HG02938 (cell line): ENCODE results near the gene SPATA24.
"Not testable (repeated sequence)": the region's sequence is repeated elsewhere in the genome, so short reads cannot be mapped to it uniquely, and the experiment has no call there.

Experiments
- ATAC-seq: cut with Tn5 transposase; IDR thresholded peaks from one replicate; pipeline ENCODE4 v1.9.1; 2021; ENCODE audit warnings: mild to moderate bottlenecking, moderate library complexity; ENCODE audit not compliant: unreplicated experiment

Gene SPATA24

GRCh38 chr5:139403787-139404483, at the start of gene SPATA24:
SPATA24 (minus strand) TSS chr5:139404089; CDS start chr5:139404060, 29 bp downstream.
- ATAC-seq: peak; percentile 78

DNA sequence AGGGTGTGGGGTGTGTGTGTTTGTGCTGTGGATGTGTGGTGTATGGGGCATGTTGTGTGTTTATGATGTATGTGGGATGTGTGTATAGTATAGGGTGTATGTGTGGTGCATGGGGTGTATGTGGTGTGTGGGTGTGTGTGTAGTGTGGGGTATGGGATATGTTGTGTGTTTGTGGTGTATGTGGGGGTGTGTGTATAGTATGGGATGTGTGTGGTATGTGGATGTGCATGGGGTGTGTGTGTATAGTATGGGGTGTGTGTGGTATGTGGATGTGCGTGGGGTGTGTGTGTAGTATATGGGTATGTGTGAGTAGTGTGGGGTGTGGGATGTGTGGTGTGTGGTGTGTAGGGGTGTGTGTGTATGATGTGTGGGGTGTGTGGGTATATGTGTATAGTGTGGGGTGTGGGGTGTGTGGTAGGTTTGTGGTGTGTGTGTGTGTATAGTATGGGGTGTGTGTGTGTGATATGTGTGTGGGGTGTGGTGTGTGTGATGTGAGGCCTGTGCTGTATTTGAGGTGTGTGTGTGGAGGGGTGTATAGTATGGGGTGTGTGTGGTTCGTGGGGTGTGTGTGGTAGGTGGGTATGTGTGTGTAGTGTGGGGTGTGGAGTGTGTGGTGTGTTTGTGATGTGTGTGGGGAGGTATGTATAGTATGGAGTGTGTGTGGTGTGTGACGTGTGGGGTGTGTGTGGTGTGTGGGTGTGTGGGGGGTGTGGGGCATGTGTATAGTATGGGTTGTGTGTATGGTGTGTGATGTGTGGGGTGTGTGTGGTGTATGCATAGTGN, 48.2 kb upstream of the SPATA24 start:
- no peak for ATAC-seq

GRCh38 chr5:139451176-139451575, 47.3 kb upstream of the SPATA24 start:
- no peak for ATAC-seq

GRCh38 chr5:139446956-139447779, 43.3 kb upstream of the SPATA24 start:
- ATAC-seq: peak; percentile 49

DNA sequence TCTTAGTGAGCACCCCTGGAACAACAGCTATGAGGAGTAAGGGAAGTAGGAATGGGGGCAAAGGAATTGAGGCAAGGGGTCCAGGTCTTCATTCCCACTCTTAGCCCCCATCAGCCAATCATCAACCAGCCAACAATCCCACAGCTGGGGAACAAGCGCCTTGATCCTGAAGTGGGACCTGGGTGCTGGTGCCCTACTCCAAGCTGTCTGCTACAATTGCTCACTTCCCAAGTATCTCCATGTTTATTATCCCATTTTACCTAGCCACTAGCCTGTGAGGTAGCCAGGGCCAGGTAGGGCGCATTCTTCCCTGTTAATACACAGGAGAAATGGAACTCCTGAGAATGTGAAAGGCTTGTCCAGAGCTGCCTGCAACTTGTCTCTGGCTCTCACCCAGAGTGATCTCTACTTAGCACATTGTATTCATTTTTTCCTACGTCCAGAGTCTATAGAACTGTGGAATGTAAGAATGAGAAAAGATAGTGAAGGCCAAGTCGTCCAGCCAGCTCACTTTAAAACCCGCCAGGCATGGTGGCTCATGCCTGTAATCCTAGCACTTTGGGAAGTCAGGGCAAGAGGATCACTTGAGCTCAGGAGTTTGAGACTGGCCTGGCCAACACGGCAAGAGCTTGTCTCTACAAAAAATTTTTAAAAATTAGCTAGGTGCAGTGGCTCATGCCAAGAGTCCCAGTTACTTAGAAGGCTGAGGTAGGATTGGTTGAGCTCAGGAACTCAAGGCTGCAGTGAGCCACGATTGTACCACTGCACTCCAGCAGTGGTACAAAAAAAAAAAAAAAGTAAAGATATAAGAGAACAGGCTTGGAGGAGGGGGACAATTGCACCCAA, 41.7 kb upstream of the SPATA24 start:
- ATAC-seq: no peak

DNA sequence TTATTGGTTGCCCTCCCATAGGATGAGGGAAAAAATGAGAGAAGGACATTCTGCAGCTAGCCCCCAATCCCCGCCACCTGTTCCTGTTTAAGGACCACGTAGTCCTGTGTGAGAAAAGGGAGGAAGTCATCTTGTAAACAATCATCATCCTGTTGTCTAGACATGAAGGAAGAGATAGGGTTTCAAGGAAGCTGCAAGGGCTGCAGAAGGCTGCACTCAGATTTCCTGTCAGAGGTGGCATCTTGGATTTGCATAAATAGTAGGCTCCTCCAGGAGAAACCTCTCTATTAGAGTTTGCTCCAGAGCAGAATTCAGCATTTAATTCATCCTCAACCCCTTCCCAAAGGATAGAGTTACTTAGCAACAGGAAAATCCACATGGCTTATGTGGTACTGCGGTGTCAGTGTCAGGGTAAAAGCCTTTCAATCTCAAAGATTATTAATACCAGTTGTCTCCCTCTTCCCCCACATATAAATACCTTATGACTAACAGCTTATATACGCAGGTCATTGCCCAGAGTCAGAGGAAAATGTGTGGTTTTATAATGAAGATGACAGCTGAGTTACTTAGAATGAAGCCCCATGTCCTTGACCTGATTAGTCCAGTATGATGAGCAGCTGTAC, 40.1 kb upstream of the SPATA24 start:
- no peak for ATAC-seq

DNA sequence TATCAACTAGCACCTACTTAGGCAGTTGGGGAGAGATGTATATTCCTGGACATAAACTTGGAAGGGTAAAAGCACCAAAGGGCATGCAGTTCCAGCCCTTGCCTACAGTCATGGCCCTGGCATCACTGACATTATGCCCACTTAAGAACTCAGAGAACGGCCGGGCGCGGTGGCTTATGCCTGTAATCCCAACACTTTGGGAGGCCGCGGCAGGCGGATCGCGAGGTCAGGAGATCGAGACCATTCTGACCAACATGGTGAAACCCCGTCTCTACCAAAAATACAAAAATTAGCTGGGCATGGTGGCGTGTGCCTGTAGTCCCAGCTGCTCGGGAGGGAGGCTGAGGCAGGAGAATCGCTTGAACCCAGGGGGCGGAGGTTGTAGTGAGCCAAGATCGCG, 36.5 kb upstream of the SPATA24 start:
- not testable (repeated sequence) for ATAC-seq

- ATAC-seq: peak; percentile 79
Observed at GRCh38 chr5:139439013-139439903, 35.4 kb upstream of the SPATA24 start, which contains the start of gene DNAJC18. DNAJC18 (minus strand) TSS chr5:139439525; CDS start chr5:139439445, 80 bp downstream.

GRCh38 chr5:139438707-139439012, 34.8 kb upstream of the SPATA24 start:
- ATAC-seq: no peak

- ATAC-seq: no peak
Observed at GRCh38 chr5:139435676-139436075, 31.8 kb upstream of the SPATA24 start.

GRCh38 chr5:139431706-139432105, 27.8 kb upstream of the SPATA24 start:
- ATAC-seq: no peak

DNA sequence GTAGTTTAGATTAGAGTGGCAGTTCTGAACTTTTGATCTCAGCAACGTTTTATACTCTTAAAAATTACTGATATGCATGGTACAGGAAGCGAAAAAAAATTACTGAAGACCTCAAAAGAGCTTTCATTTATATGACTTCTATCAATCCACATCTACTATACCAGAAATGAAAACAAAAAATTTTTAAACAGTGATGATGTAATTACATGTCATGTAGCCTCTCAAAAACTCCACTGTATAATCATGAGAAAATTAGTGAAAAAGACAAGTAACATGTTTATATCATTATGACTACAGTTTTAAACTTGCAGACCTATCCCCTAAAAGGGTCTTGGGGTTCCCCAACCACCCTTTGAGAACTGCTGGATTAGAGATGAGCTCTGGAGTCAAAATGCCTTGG, 26.1 kb upstream of the SPATA24 start:
- no peak for ATAC-seq

GRCh38 chr5:139426203-139426885, 22.5 kb upstream of the SPATA24 start:
- ATAC-seq: no peak

GRCh38 chr5:139425497-139425896, 21.6 kb upstream of the SPATA24 start:
- ATAC-seq: no peak

DNA sequence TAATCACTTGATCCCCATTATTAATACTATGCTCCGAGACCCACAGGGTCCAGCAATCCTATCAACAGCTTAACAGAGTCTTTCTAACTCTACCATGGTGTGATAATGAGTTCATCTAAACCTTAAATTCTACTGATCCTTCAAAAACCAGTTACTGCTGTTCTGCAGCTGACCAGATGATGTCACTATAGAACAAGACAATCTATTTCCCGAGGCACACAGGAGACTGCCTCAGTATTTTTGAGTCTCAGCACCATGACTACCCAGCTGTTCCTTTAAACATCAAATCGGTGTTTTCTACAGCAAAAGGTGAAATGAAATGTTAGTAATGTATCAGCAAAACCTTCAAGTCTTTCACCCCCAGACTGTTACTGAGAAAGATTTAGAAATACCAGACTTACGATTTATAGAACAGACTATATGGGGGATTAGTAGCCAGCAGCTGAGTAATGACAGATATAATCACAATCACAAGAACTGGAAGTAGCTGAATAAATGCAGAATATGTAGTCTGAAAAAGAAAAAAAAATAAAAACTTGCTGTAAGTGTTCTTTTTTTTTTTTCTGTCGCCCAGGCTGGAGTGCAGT, 18.5 kb upstream of the SPATA24 start:
- ATAC-seq: no peak

DNA sequence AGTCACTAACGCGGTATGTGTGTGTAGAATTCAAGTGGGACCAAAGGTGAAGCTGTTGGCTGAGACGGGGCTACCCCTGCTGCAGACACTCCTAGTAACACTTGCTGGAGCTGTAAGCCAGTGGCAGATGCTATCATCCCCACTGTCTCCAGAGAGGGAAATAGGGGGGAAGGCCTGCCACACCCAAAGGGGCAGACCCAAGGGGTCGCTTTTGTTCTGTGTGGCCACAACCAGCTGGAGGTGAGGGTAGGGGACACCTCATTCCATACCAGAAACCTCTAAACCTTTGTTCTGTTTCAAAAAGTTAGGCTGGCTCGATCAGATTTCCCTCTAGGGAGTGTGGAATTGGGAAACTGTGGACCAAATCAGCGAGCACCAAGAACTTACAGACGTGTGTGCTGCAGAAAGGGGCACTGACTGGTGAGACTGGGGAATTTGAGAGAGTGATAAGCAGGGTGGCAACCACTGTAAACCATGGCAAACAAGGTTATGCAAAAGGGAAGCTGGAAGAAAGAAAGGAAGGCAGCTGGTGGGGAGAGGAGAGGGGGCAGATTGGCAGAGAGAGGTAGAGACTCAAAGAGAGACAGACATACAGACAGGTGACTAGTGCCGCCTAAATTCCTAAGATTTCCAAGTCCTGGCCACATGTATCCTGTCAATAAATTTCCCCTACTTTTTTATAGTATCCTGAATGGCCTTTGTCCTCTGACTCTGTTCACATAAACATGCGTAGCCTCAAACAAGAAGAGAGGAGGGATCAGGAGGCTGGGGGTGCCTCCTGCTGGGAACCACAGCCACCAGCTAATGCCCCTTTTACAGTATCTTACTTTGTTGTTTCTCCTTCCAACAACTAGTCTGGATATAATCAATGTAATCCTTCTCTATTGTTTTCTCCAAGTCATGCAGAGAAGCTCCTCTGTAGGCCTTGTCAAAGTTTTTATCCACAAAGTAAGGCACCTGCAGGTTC, 15.6 kb upstream of the SPATA24 start:
- ATAC-seq: no peak

GRCh38 chr5:139418793-139419192, 14.9 kb upstream of the SPATA24 start:
- no peak for ATAC-seq
